C1 segment of cervical spinal cord (tissue), 14 donors: Measurements from ENCODE around the gene NUDT16.

ENCODE experiments used
- DNase-seq, 14 donors: peaks; one replicate each; lab custom pipeline; 2025; lab: John Stamatoyannopoulos, UW

The NUDT16 gene

GRCh38 chr3:131381445-131382291 is at the start of gene NUDT16:
Gene NUDT16, plus strand, starts transcription at chr3:131381774. Its CDS starts 31 bp downstream, at chr3:131381805.
- peak; percentile 88 to 100 (median 98) for DNase-seq

- DNase-seq, result no peak
Measured at GRCh38 chr3:131338948-131339640, 42.5 kb upstream of the NUDT16 start.

GRCh38 chr3:131341761-131342160 is 39.8 kb upstream of the NUDT16 start:
- no peak for DNase-seq

GRCh38 chr3:131348911-131349310 is 32.7 kb upstream of the NUDT16 start:
- no peak for DNase-seq

- no peak for DNase-seq
Measured at GRCh38 chr3:131349454-131349853, 32.1 kb upstream of the NUDT16 start.

- peak in 1 of 14 donors; percentile 6 for DNase-seq
Measured at GRCh38 chr3:131349946-131350347, 31.6 kb upstream of the NUDT16 start.

- DNase-seq, result no peak
Measured at GRCh38 chr3:131350506-131350905, 31.1 kb upstream of the NUDT16 start.

GRCh38 chr3:131353016-131353877 is 28.3 kb upstream of the NUDT16 start:
- no peak for DNase-seq

GRCh38 chr3:131353986-131354385 is 27.6 kb upstream of the NUDT16 start:
- no peak for DNase-seq

- no peak for DNase-seq
Measured at GRCh38 chr3:131356006-131356595, 25.5 kb upstream of the NUDT16 start.

- no peak for DNase-seq
Measured at GRCh38 chr3:131357275-131357674, 24.3 kb upstream of the NUDT16 start.

- no peak for DNase-seq
Measured at GRCh38 chr3:131360191-131360755, 21.3 kb upstream of the NUDT16 start.

GRCh38 chr3:131361066-131361463 is 20.5 kb upstream of the NUDT16 start:
- DNase-seq, result peak in 1 of 14 donors; percentile 46

GRCh38 chr3:131361464-131362421 is 19.8 kb upstream of the NUDT16 start:
- DNase-seq, result peak in 6 of 14 donors; percentile 31 to 67 (median 63)

GRCh38 chr3:131363275-131363674 is 18.3 kb upstream of the NUDT16 start:
- no peak for DNase-seq

GRCh38 chr3:131370935-131371687 is 10.5 kb upstream of the NUDT16 start:
- DNase-seq, result no peak

GRCh38 chr3:131371688-131372066 is 9.9 kb upstream of the NUDT16 start:
- DNase-seq, result no peak

GRCh38 chr3:131374741-131375140 is 6.8 kb upstream of the NUDT16 start:
- no peak for DNase-seq

- peak in 3 of 14 donors; percentile 50 to 63 (median 51) for DNase-seq
Measured at GRCh38 chr3:131380821-131381444, 641 bp upstream of the NUDT16 start.
